Activated CD8-positive, alpha-beta memory T cell treated with anti-CD3 and anti-CD28 coated beads for 1 hour (primary cell): ENCODE measurements around the gene MRLN.
"Not testable (repeated sequence)": the region's sequence is repeated elsewhere in the genome, so short reads cannot be mapped to it uniquely, and the experiment has no call there.

Source experiments
- DNase-seq, 2 donors: peaks; one replicate each; pipeline ENCODE4 v3.0.0-alpha.2; 2020; ENCODE audit warnings: low read depth in 1 of 2; ENCODE audit errors: extremely low read depth in 1 of 2

MRLN gene

GRCh38 chr10:59753267-59753666 lies at the start of gene MRLN:
Gene MRLN (minus strand): TSS chr10:59753455.
- no peak for DNase-seq

- no peak for DNase-seq
These were observed 47.9 kb upstream of the MRLN start for GRCh38 chr10:59801171-59801570.

GRCh38 chr10:59799421-59799820 lies 46.2 kb upstream of the MRLN start:
- no peak for DNase-seq

GRCh38 chr10:59793919-59794318 lies 40.7 kb upstream of the MRLN start:
- DNase-seq, result no peak

- DNase-seq, result no peak
These were observed 39.6 kb upstream of the MRLN start for GRCh38 chr10:59792812-59793211.

GRCh38 chr10:59791601-59792000 lies 38.3 kb upstream of the MRLN start:
- no peak for DNase-seq

- DNase-seq, result not testable (repeated sequence)
These were observed 36.8 kb upstream of the MRLN start for GRCh38 chr10:59790080-59790479.

- DNase-seq, result not testable (repeated sequence)
These were observed 35.7 kb upstream of the MRLN start for GRCh38 chr10:59788914-59789313.

GRCh38 chr10:59787032-59787431 lies 33.8 kb upstream of the MRLN start:
- not testable (repeated sequence) for DNase-seq

- not testable (repeated sequence) for DNase-seq
These were observed 32.2 kb upstream of the MRLN start for GRCh38 chr10:59785476-59785875.

- no peak for DNase-seq
These were observed 28.3 kb upstream of the MRLN start for GRCh38 chr10:59781511-59781910.

- DNase-seq, result no peak
These were observed 26.7 kb upstream of the MRLN start for GRCh38 chr10:59779756-59780533.

- DNase-seq, result no peak
These were observed 21.2 kb upstream of the MRLN start for GRCh38 chr10:59774451-59774850.

- no peak for DNase-seq
These were observed 19.8 kb upstream of the MRLN start for GRCh38 chr10:59773088-59773487.

- DNase-seq, result no peak
These were observed 18.0 kb upstream of the MRLN start for GRCh38 chr10:59771162-59771807.

- no peak for DNase-seq
These were observed 17.4 kb upstream of the MRLN start for GRCh38 chr10:59770689-59771088.

GRCh38 chr10:59762505-59762904 lies 9.2 kb upstream of the MRLN start:
- no peak for DNase-seq

- no peak for DNase-seq
These were observed 4.7 kb upstream of the MRLN start for GRCh38 chr10:59757966-59758365.

GRCh38 chr10:59754951-59755350 lies 1.7 kb upstream of the MRLN start:
- DNase-seq, result no peak

GRCh38 chr10:59752278-59752940 lies 846 bp downstream of the MRLN start:
- no peak for DNase-seq

GRCh38 chr10:59750155-59750945 lies 2.9 kb downstream of the MRLN start:
- no peak for DNase-seq
